T-helper 2 cell (primary cell): ENCODE data around the gene SLC6A2.

Source experiments
- DNase-seq, 5 experiments: peaks; one replicate each; pipeline versions ENCODE4 v3.0.0 to v3.0.0-alpha.2; 2012 to 2022

Gene SLC6A2

DNA sequence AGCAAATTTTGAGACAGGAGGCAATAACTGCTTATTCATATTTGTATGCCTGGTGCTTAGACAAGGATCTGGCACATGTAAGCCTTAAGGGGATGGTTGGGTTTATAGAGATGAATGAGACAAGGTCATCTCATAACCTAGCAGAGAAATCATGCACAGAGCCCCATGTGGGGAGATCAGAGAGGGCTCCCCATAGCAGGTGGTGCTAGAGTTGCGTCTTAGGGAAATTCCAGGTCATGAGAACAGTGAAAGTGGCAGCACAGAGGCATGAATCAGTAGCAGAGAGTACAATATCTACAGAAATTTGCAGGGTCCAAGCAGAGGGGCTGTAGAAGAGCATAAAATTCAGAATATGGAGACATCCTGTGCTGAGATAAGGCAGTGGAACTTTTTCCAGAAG is 57.3 kb downstream of the SLC6A2 start:
- DNase-seq: no peak

DNA sequence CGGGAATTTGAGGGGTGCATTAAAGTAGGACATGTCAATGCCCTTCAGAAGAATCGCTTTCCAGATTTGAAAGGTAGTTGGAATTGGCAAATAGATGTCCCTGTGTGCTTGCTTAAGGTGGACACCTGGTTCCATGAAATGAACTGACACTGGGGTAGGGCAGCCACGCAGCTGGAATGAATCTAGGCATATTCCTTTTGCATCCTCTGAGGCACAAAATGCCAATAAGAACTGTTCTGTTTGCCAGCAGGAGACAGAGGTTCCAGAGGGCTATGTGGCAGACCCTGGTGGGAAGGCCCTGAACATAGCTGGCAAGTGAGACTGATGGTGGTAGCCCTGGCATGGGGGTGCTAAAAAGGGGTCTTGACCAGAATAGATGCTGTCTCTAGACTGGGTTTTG is 61.5 kb downstream of the SLC6A2 start:
- no peak for DNase-seq

DNA sequence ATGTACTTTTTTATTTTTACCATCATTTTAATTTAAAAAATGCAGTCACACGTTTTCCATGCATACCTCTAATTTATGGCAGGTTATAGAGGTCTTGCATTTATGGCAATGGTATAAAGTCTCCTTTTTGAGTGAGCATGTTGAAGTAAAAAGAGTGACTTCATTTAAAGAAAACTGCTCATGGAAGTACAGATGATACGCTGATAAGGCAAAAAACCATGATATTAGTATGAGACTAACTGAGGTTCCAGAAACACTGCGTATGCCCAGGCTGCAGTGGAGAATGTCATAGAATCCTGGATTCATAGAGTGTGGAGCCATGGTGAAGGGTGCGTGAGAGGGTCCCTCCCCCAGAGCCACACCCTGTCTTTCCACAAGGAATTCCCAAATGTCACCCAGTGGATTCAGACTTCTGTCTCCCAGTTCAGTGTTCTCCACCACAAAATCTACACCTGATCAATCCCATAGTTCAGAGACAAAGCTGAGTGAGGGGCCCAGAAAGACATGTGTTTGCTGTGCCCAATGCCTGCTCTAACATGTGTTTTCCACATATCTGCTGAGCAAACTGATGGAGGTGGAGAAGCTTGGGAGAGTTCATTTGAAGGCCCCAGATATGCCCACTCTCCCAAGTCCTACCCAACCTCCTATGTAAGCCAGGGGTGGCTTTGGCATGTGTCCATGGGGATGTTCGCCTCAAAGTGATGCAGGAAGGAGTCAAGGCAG is 69.4 kb downstream of the SLC6A2 start:
- no peak for DNase-seq

DNA sequence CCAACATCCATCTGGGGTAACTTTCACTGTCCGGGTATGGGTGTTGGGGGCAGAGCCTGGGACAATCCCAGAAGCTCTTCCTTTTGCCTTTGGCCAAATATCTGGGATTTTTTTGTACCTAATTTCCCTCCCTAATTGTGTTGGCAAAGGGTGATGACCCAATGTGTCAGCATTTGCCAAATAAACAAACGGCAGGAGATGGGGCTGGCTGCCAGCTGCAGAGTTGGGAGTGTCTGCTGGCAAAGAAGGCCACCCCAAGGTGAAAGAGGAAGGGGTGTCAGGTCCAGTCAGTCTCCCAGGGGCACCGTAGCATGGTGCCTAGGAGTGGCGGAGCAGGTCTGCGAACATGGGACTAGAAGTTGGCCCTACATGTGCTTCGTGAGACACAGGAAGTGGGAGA is 73.0 kb downstream of the SLC6A2 start:
- no peak for DNase-seq

DNA sequence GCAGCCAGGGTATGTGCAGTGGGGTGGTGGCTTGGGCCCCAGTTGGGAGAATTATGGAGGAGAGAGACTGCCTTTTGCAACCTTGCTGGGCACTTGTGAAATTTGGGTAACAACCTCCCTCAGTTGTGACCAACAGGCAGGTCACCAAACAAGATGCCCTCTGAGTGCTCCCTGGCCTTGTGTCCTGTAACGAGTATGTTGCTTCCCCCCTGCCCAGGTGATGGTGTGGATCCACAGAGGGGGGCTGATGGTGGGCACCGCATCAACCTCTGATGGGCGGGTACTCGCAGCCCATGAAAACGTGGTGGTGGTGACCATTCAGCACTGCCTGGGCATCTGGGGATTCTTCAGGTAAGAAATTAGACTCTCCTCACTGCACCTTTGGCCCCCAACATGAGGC is 74.3 kb downstream of the SLC6A2 start:
- DNase-seq: no peak

DNA sequence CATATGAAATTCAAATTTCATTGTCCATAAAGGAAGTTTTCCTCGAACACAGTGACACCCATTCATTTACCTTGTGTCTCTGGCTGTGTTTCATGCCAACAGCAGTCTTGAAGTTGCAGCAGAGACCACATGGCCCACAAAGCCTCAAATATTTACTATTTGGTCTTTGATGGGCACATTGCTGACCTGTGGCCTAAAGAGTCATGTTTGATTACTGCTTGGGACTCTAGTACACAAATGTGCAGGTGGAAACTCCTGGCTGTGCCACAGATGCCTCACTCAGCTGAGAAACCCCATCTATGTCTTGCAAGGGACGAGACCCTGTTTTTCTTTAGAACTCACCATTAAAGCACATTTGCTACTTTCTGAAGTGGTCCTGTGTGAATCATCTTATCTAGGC is 76.7 kb downstream of the SLC6A2 start:
- DNase-seq: no peak

DNA sequence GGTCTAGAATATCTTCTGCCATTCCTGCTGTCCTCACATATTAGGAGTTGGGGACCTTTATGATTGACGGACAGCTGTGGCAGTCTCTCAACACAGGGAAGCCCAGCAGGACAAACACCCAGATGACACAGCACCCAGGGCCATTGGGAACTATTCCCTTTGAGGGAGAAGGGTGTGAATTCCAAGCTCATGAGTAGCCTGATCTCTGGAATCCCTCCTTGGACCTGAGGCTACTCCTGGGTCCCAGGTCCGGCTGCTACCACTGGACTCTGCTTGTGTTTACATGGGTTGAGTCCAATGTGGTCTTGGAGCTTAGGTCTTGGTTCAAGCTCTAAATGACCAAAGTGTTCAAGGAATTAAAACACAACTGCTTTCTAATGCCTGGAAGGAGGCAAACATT is 78.9 kb downstream of the SLC6A2 start:
- no peak for DNase-seq

DNA sequence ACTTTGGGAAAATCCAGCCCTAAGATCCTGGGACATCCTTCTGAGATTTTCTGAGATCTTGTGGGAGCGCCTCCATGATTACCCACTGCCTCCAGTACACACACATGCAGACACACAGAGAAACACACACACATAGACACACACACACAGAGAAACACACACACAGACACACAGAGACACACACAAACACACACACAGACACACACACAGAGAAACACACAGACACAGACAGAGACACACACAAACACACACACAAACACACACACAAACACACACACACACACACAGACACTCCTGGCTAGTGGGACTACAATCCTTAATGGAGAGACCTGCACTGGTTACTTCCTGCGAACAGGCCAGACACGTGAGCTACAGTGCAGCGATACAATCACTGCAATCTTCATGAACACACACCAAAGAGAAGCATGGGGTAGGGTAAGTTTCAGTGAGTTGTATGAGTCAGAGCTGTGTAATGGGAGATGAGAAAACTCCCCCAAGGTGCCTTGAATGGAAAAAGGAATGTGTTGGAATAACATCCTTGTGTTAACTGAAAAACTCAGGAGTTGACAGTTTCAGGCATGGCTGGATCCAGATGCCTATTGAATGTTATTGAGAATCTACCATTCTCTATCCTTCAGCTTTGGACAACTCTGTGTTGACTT is 79.5 kb downstream of the SLC6A2 start:
- no peak for DNase-seq

DNA sequence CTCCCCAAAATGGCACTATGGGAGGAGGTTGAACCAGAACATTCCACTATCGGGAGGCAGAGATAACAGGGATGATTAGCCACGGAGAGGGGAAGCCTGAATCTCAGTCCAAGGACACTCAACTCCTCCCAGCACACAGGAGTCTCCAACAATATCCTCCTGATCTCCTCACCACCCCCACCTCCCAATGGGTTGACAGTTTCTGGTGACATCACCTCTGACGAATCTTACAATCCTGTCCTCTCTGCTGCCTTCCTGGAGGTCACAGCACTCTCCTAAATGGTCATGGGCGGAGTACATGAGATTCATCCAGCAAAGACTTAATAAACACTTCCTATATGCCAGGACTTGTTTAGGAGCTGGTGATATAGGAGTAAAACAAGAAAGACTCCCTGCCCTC is 80.9 kb downstream of the SLC6A2 start:
- DNase-seq: no peak

DNA sequence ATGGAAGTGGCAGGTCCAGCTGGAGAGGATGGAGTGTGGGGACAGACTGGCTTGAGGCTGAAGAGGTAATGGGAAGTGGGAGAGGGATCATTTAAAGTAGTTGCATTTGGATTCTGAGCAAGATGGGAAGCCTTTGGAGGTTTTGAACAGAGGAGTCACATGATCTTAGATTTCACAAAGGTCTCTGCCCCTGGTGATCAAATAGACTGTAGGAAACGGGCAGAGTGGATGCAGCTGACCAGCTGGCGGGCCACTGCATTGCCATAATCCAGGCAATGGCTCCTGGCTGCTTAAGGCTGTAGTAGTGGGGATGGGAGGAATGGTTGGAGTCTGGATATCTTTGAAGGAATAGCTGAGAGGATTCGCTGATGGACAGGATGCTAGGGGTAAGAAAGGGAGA is 81.5 kb downstream of the SLC6A2 start:
- DNase-seq: no peak

DNA sequence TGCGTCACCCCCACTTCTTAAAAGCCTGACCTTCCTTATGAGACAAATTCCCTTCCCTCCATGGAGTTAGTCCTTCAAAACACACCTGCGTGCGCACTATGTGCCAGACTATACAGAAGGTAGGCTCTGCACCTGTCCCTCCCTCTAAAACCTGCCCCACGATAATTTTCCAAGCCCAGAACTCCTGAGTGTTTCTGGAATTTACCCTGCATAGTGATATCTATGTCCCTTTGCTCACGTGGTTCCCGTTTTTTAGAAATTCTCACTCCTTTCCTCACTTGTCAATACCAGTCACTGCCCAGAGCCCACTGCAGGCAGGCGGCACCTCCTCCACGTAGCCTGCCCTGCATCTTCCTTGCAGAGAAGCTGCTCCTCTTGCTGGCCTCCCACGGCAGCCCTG is 82.2 kb downstream of the SLC6A2 start:
- DNase-seq: no peak

DNA sequence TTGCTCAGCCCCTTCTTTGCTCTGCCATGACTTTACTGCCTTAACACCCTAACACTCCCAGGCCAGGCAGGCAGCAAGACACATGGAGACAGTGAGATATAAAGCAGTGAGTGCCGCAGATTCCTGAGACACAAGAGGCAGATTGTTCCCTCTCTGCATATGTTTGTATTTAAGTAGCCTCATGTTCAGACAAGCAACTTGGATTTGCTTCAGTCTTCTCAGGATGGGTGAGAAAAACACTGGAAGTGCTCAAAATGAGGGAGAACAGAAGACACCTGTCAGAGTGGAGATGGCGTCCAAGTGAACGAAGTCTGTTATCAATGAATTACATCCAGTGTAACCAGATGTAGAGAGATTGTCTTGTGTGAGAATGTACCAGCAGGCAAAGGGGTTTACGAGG is 90.3 kb downstream of the SLC6A2 start:
- DNase-seq: no peak

DNA sequence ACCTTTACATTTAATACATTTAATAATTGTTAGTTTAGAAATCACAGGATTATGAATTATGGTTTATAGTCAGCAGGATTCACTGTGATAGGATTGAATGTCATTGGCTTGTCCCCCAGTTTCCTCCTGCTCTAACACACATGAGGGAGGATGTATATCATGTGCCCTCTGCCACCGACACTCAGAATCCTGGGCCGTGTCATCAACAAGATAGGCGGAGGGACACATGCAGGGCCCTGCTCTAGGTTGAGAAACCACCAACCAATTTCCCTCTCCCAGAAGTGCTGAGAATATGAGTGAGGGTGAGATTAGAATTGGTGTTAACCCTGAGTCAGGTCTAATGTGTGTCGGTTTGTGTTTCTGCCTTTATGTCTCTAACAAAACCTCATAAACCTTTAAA is 92.0 kb downstream of the SLC6A2 start:
- DNase-seq: no peak

DNA sequence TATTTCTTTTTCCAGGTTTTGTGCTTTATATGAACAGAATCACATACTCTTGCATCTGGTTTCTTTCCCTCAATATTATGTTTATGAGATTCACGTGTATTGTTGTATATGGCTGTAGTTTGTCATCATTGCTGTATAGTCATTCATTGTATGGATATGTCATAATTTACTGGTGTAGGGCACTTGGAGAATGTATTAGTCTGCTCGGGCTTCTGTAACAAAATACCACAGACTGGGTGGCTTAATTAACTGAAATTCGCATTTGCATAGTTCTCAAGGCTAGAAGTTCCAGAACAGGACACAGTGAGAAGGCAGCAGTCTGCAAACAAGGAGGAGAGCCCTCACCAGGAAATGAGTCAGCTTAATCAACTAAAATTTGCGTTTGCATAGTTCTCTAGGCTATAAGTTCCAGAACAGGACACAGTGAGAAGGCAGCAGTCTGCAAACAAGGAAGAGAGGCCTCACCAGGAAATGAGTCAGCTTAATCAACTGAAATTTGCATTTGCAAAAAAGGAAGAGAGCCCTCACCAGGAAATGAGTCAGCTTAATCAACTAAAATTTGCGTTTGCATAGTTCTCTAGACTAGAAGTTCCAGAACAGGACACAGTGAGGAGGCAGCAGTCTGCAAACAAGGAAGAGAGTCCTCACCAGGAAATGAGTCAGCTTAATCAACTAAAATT is 96.8 kb downstream of the SLC6A2 start:
- peak in 2 of 5 experiments; percentile 9 to 85 for DNase-seq

DNA sequence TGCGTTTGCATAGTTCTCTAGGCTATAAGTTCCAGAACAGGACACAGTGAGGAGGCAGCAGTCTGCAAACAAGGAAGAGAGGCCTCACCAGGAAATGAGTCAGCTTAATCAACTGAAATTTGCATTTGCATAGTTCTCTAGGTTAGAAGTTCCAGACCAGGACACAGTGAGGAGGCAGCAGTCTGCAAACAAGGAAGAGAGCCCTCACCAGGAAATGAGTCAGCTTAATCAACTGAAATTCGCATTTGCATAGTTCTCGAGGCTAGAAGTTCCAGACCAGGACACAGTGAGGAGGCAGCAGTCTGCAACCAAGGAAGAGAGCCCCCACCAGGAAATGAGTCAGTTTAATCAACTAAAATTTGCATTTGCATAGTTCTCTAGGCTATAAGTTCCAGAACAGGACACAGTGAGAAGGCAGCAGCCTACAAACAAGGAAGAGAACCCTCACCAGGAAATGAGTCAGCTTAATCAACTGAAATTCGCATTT is 97.4 kb downstream of the SLC6A2 start:
- DNase-seq: peak in 2 of 5 experiments; percentile 12 to 73
